ENCODE measurements around the gene PALLD.

DNA sequence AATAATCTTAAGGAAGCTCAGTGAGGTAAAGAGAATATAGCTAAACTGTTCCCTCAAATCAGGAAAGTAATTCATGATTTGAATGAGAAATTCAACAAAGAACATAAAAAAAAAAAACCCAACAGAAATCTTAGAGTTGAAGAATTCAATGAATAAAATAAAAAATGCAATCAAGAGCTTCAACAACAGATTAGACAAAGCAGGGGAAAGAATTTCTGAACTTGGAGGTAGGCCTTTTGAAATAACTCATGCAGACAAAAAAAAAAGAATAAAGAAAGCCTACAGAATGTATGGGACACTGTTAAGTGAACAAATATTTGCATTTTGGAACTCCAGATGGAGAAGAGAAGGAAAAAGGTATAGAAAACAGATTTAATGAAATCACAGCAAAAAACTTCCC, 435.3 kb downstream of the PALLD start:
- TF ChIP-seq, protein P1, sequence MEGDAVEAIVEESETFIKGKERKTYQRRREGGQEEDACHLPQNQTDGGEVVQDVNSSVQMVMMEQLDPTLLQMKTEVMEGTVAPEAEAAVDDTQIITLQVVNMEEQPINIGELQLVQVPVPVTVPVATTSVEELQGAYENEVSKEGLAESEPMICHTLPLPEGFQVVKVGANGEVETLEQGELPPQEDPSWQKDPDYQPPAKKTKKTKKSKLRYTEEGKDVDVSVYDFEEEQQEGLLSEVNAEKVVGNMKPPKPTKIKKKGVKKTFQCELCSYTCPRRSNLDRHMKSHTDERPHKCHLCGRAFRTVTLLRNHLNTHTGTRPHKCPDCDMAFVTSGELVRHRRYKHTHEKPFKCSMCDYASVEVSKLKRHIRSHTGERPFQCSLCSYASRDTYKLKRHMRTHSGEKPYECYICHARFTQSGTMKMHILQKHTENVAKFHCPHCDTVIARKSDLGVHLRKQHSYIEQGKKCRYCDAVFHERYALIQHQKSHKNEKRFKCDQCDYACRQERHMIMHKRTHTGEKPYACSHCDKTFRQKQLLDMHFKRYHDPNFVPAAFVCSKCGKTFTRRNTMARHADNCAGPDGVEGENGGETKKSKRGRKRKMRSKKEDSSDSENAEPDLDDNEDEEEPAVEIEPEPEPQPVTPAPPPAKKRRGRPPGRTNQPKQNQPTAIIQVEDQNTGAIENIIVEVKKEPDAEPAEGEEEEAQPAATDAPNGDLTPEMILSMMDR (IDR thresholded peaks at IDR 0.05), result no peak
- TF ChIP-seq POLR2A (IDR thresholded peaks at IDR 0.05), result no peak
